Stimulated activated memory B cell treated with anti-CD40 and anti-IgM and Interleukin-4, amounts not matched to agents 10 μg/mL and 1 μg/mL and 100 μg/mL, for 72 hours (primary cell): Measurements from ENCODE around the gene LRP6.

Experiments
- ATAC-seq: fragments of 150-1000 bp; cut with Tn5 transposase; 2 replicates; pipeline ENCODE4 v1.10.0; 2021
- H3K27ac Mint-ChIP-seq: one replicate; pipeline ENCODE4 v1.8.0; 2022; ENCODE audit warnings: mild to moderate bottlenecking, mixed read lengths
- H3K27me3 Mint-ChIP-seq: one replicate; pipeline ENCODE4 v1.8.0; 2022; ENCODE audit warnings: mixed read lengths
- H3K36me3 Mint-ChIP-seq: one replicate; pipeline ENCODE4 v1.8.0; 2022; ENCODE audit warnings: mixed read lengths
- H3K4me1 Mint-ChIP-seq: one replicate; pipeline ENCODE4 v1.8.0; 2022; ENCODE audit warnings: mixed read lengths
- H3K4me3 Mint-ChIP-seq: one replicate; pipeline ENCODE4 v1.8.0; 2022; ENCODE audit warnings: mild to moderate bottlenecking, moderate library complexity, mixed read lengths
- H3K9me3 Mint-ChIP-seq: one replicate; pipeline ENCODE4 v1.8.0; 2022; ENCODE audit warnings: mixed read lengths

Gene LRP6

GRCh38 chr12:12239127-12239526 is 27.7 kb downstream of the LRP6 start:
- Mint-ChIP-seq H3K4me1 (no peaks in the 10 kb centered on the region), H3K27me3 (peaks cover 30% of the 10 kb centered on the region), H3K4me3 (no peak overlapping the region), H3K9me3 (no peaks in the 10 kb centered on the region), H3K27ac (no peak overlapping the region), H3K36me3 (no peaks in the 10 kb centered on the region)
- no peak for ATAC-seq

- no peak overlapping the region for H3K27ac Mint-ChIP-seq
- no peaks in the 10 kb centered on the region for H3K4me1 Mint-ChIP-seq
- H3K27me3 Mint-ChIP-seq: peaks cover 30% of the 10 kb centered on the region
- no peak overlapping the region for H3K4me3 Mint-ChIP-seq
- H3K9me3 Mint-ChIP-seq: no peaks in the 10 kb centered on the region
- ATAC-seq: no peak
- no peaks in the 10 kb centered on the region for H3K36me3 Mint-ChIP-seq
Measured at GRCh38 chr12:12238605-12239004, 28.2 kb downstream of the LRP6 start.

GRCh38 chr12:12236896-12237295 is 29.9 kb downstream of the LRP6 start:
- Mint-ChIP-seq H3K27me3 (peaks cover 41% of the 10 kb centered on the region), H3K9me3 (no peaks in the 10 kb centered on the region), H3K27ac (no peak overlapping the region), H3K36me3 (no peaks in the 10 kb centered on the region), H3K4me3 (no peak overlapping the region), H3K4me1 (no peaks in the 10 kb centered on the region)
- no peak for ATAC-seq

GRCh38 chr12:12230275-12230674 is 36.6 kb downstream of the LRP6 start:
- no peaks in the 10 kb centered on the region for H3K4me1 Mint-ChIP-seq
- no peak overlapping the region for H3K4me3 Mint-ChIP-seq
- H3K27ac Mint-ChIP-seq: no peak overlapping the region

GRCh38 chr12:12229556-12230092 is 37.2 kb downstream of the LRP6 start:
- no peak for ATAC-seq
- peaks cover 6% of the 10 kb centered on the region for H3K9me3 Mint-ChIP-seq
- H3K4me3 Mint-ChIP-seq: no peak overlapping the region
- H3K4me1 Mint-ChIP-seq: no peaks in the 10 kb centered on the region
- no peak overlapping the region for H3K27ac Mint-ChIP-seq
- H3K36me3 Mint-ChIP-seq: peaks cover 7% of the 10 kb centered on the region
- H3K27me3 Mint-ChIP-seq: peaks cover 36% of the 10 kb centered on the region

More at GRCh38 chr12:12230275-12230674, 36.6 kb downstream of the LRP6 start:
- Mint-ChIP-seq H3K27me3 (peaks cover 36% of the 10 kb centered on the region), H3K36me3 (peaks cover 7% of the 10 kb centered on the region), H3K9me3 (peaks cover 6% of the 10 kb centered on the region)
- ATAC-seq: no peak

GRCh38 chr12:12228402-12228801 is 38.4 kb downstream of the LRP6 start:
- Mint-ChIP-seq H3K4me3 (no peak overlapping the region), H3K27ac (no peak overlapping the region), H3K36me3 (peaks cover 7% of the 10 kb centered on the region), H3K27me3 (peaks cover 48% of the 10 kb centered on the region), H3K9me3 (peaks cover 6% of the 10 kb centered on the region), H3K4me1 (peaks cover 6% of the 10 kb centered on the region)
- no peak for ATAC-seq

- no peak for ATAC-seq
- Mint-ChIP-seq H3K36me3 (peaks cover 7% of the 10 kb centered on the region), H3K4me3 (no peak overlapping the region), H3K4me1 (peaks cover 6% of the 10 kb centered on the region), H3K27me3 (peaks cover 41% of the 10 kb centered on the region), H3K9me3 (peaks cover 6% of the 10 kb centered on the region), H3K27ac (no peak overlapping the region)
Measured at GRCh38 chr12:12226187-12226586, 40.7 kb downstream of the LRP6 start.

- Mint-ChIP-seq H3K36me3 (peaks cover 7% of the 10 kb centered on the region), H3K4me1 (peaks cover 6% of the 10 kb centered on the region), H3K27ac (no peak overlapping the region)
Measured at GRCh38 chr12:12224240-12224940, 42.5 kb downstream of the LRP6 start.

GRCh38 chr12:12221560-12221959 is 45.3 kb downstream of the LRP6 start:
- Mint-ChIP-seq H3K27me3 (peaks cover 61% of the 10 kb centered on the region), H3K36me3 (peaks cover 7% of the 10 kb centered on the region), H3K4me3 (no peak overlapping the region), H3K4me1 (peaks cover 6% of the 10 kb centered on the region), H3K9me3 (peaks cover 10% of the 10 kb centered on the region), H3K27ac (no peak overlapping the region)
- ATAC-seq: no peak

More at GRCh38 chr12:12224240-12224940, 42.5 kb downstream of the LRP6 start:
- Mint-ChIP-seq H3K9me3 (peaks cover 6% of the 10 kb centered on the region), H3K4me3 (no peak overlapping the region), H3K27me3 (peaks cover 57% of the 10 kb centered on the region)
- ATAC-seq: no peak

GRCh38 chr12:12219664-12220063 is 47.2 kb downstream of the LRP6 start:
- Mint-ChIP-seq H3K9me3 (peaks cover 3% of the 10 kb centered on the region), H3K36me3 (no peaks in the 10 kb centered on the region), H3K27me3 (peaks cover 52% of the 10 kb centered on the region), H3K4me1 (peaks cover 6% of the 10 kb centered on the region), H3K4me3 (no peak overlapping the region), H3K27ac (no peak overlapping the region)
- ATAC-seq: no peak

GRCh38 chr12:12217018-12217359 is 49.9 kb downstream of the LRP6 start:
- ATAC-seq: no peak
- H3K4me3 Mint-ChIP-seq: no peak overlapping the region
- no peak overlapping the region for H3K27ac Mint-ChIP-seq
- H3K4me1 Mint-ChIP-seq: no peaks in the 10 kb centered on the region
- H3K27me3 Mint-ChIP-seq: peaks cover 43% of the 10 kb centered on the region
- H3K36me3 Mint-ChIP-seq: no peaks in the 10 kb centered on the region
- peaks cover 3% of the 10 kb centered on the region for H3K9me3 Mint-ChIP-seq

- ATAC-seq: no peak
- Mint-ChIP-seq H3K36me3 (no peaks in the 10 kb centered on the region), H3K4me3 (no peak overlapping the region), H3K4me1 (no peaks in the 10 kb centered on the region), H3K27ac (no peak overlapping the region), H3K9me3 (peaks cover 3% of the 10 kb centered on the region), H3K27me3 (peaks cover 43% of the 10 kb centered on the region)
Measured at GRCh38 chr12:12216349-12217017, 50.4 kb downstream of the LRP6 start.

GRCh38 chr12:12214635-12215131 is 52.2 kb downstream of the LRP6 start:
- Mint-ChIP-seq H3K27me3 (peaks cover 28% of the 10 kb centered on the region), H3K27ac (no peak overlapping the region), H3K36me3 (no peaks in the 10 kb centered on the region), H3K4me3 (no peak overlapping the region), H3K4me1 (no peaks in the 10 kb centered on the region), H3K9me3 (peaks cover 3% of the 10 kb centered on the region)
- no peak for ATAC-seq

GRCh38 chr12:12214201-12214600 is 52.6 kb downstream of the LRP6 start:
- peaks cover 3% of the 10 kb centered on the region for H3K9me3 Mint-ChIP-seq
- no peaks in the 10 kb centered on the region for H3K36me3 Mint-ChIP-seq
- no peak overlapping the region for H3K4me3 Mint-ChIP-seq
- no peaks in the 10 kb centered on the region for H3K4me1 Mint-ChIP-seq
- H3K27me3 Mint-ChIP-seq: peaks cover 24% of the 10 kb centered on the region
- ATAC-seq: no peak
- no peak overlapping the region for H3K27ac Mint-ChIP-seq

GRCh38 chr12:12212769-12213168 is 54.1 kb downstream of the LRP6 start:
- Mint-ChIP-seq H3K36me3 (no peaks in the 10 kb centered on the region), H3K27me3 (peaks cover 9% of the 10 kb centered on the region), H3K27ac (no peak overlapping the region), H3K4me3 (no peak overlapping the region), H3K9me3 (peaks cover 1% of the 10 kb centered on the region), H3K4me1 (no peaks in the 10 kb centered on the region)
- no peak for ATAC-seq

- Mint-ChIP-seq H3K4me3 (no peak overlapping the region), H3K27ac (no peak overlapping the region), H3K4me1 (no peaks in the 10 kb centered on the region)
Measured at GRCh38 chr12:12210983-12211382, 55.9 kb downstream of the LRP6 start.

More at GRCh38 chr12:12210983-12211382, 55.9 kb downstream of the LRP6 start:
- no peak for ATAC-seq
- peaks cover 5% of the 10 kb centered on the region for H3K27me3 Mint-ChIP-seq
- no peaks in the 10 kb centered on the region for H3K36me3 Mint-ChIP-seq
- no peaks in the 10 kb centered on the region for H3K9me3 Mint-ChIP-seq
